Osteocyte (in vitro differentiated cells): ENCODE results near the gene SCGB1A1. TPM values are rescaled to one million over a fixed set of nuclear protein-coding genes. Genes with fewer than 3 reads are reported as not detected.

Experiments
- DNase-seq: peaks from one replicate; pipeline ENCODE4 v3.0.0; 2021; ENCODE audit warnings: mixed read lengths; ENCODE audit not compliant: unreplicated experiment; ENCODE audit errors: extremely low spot score
- H3K27ac Mint-ChIP-seq: one replicate; pipeline ENCODE4 v1.8.0; 2021; ENCODE audit warnings: mild to moderate bottlenecking, mixed read lengths; ENCODE audit not compliant: unreplicated experiment
- H3K27me3 Mint-ChIP-seq: one replicate; pipeline ENCODE4 v1.8.0; 2021; ENCODE audit warnings: mixed read lengths; ENCODE audit not compliant: unreplicated experiment
- H3K36me3 Mint-ChIP-seq: one replicate; pipeline ENCODE4 v1.8.0; 2021; ENCODE audit warnings: mixed read lengths; ENCODE audit not compliant: unreplicated experiment
- H3K4me1 Mint-ChIP-seq: one replicate; pipeline ENCODE4 v1.8.0; 2021; ENCODE audit warnings: mixed read lengths; ENCODE audit not compliant: unreplicated experiment
- H3K4me3 Mint-ChIP-seq: one replicate; pipeline ENCODE4 v1.8.0; 2021; ENCODE audit warnings: mild to moderate bottlenecking, moderate library complexity, mixed read lengths; ENCODE audit not compliant: unreplicated experiment
- H3K9me3 Mint-ChIP-seq: one replicate; pipeline ENCODE4 v1.8.0; 2021; ENCODE audit warnings: mixed read lengths; ENCODE audit not compliant: unreplicated experiment
- CTCF ChIP-seq: fragments of 200-600 bp; sonication (generic); IDR thresholded peaks from 2 replicates; pipeline ENCODE4 v1.5.0; 2021; ENCODE audit warnings: antibody characterized with exemption, mild to moderate bottlenecking, moderate library complexity
- total RNA-seq: library from RNA; stranded (reverse); gene quantifications from 2 replicates; pipeline ENCODE4 v1.2.1, GENCODE V29; 2021

Gene SCGB1A1
- total RNA-seq, 1 donor from 2014 or later: not detected

- Mint-ChIP-seq H3K9me3 (no peaks in the 10 kb centered on the region), H3K4me1 (peaks cover 3% of the 10 kb centered on the region), H3K36me3 (no peaks in the 10 kb centered on the region), H3K4me3 (no peak overlapping the region), H3K27ac (no peak overlapping the region), H3K27me3 (no peaks in the 10 kb centered on the region)
- TF ChIP-seq CTCF: no peak
- DNase-seq: no peak
Observed at GRCh38 chr11:62452839-62453468, 34.1 kb downstream of the SCGB1A1 start.

GRCh38 chr11:62456630-62457029 is 37.8 kb downstream of the SCGB1A1 start:
- Mint-ChIP-seq H3K4me1 (peaks cover 4% of the 10 kb centered on the region), H3K27ac (no peak overlapping the region), H3K4me3 (no peak overlapping the region), H3K27me3 (no peaks in the 10 kb centered on the region), H3K36me3 (no peaks in the 10 kb centered on the region), H3K9me3 (no peaks in the 10 kb centered on the region)
- DNase-seq: no peak
- TF ChIP-seq CTCF: no peak

- DNase-seq: no peak
- no peaks in the 10 kb centered on the region for H3K9me3 Mint-ChIP-seq
- H3K4me3 Mint-ChIP-seq: no peak overlapping the region
- H3K36me3 Mint-ChIP-seq: no peaks in the 10 kb centered on the region
- TF ChIP-seq CTCF: no peak
- no peaks in the 10 kb centered on the region for H3K27me3 Mint-ChIP-seq
- peaks cover 13% of the 10 kb centered on the region for H3K4me1 Mint-ChIP-seq
- H3K27ac Mint-ChIP-seq: no peak overlapping the region
Observed at GRCh38 chr11:62457478-62457877, 38.6 kb downstream of the SCGB1A1 start.

- Mint-ChIP-seq H3K27me3 (no peaks in the 10 kb centered on the region), H3K9me3 (no peaks in the 10 kb centered on the region), H3K4me1 (peaks cover 17% of the 10 kb centered on the region), H3K4me3 (no peak overlapping the region), H3K27ac (no peak overlapping the region), H3K36me3 (no peaks in the 10 kb centered on the region)
- DNase-seq: no peak
- no peak for TF ChIP-seq CTCF
Observed at GRCh38 chr11:62458212-62459002, 39.6 kb downstream of the SCGB1A1 start.

GRCh38 chr11:62459080-62459479 is 40.2 kb downstream of the SCGB1A1 start:
- Mint-ChIP-seq H3K9me3 (no peaks in the 10 kb centered on the region), H3K4me3 (no peak overlapping the region), H3K36me3 (no peaks in the 10 kb centered on the region), H3K27me3 (no peaks in the 10 kb centered on the region), H3K27ac (no peak overlapping the region), H3K4me1 (peaks cover 17% of the 10 kb centered on the region)
- TF ChIP-seq CTCF: no peak
- DNase-seq: no peak
